Endothelial cell of umbilical vein (primary cell): Measurements from ENCODE around the gene PEX16. TPM values are rescaled to one million over a fixed set of nuclear protein-coding genes. Genes with fewer than 3 reads are reported as not detected.

Source experiments
- BruUV-seq: library from RNA; stranded (reverse); fragments of 400-500 nt; replicated peaks from 2 replicates; lab custom pipeline; 2021; lab: Mats Ljungman, UMichigan
- CTCF ChIA-PET: fragments of 300-600, 350-600 bp; sonication (Branson Sonifier 250); formaldehyde crosslinking; loops from one replicate; lab custom pipeline; 2021; ENCODE audit warnings: antibody characterized with exemption, inconsistent platforms; lab: Charles Lee
- POLR2A ChIA-PET: fragments of 300-600, 350-600 bp; sonication (Branson Sonifier 250); formaldehyde crosslinking; loops from one replicate; lab custom pipeline; 2021; ENCODE audit warnings: antibody characterized with exemption, inconsistent platforms; lab: Charles Lee
- DNase-seq: peaks from one replicate; pipeline ENCODE4 v3.0.0-alpha.2; 2011; ENCODE audit warnings: low read depth, low spot score
- FAIRE-seq: peaks from 2 replicates; lab custom pipeline; 2011; peaks lifted over from hg19 to GRCh38; lab: Jason Lieb, UNC
- H2AFZ ChIP-seq: 2 replicates; pipeline ENCODE4 v1.6.0; 2012; ENCODE audit warnings: low read depth, low read length, control low read depth, inconsistent platforms
- H3K27ac ChIP-seq: 2 replicates; pipeline ENCODE4 v1.5.1; 2011; ENCODE audit warnings: low read depth, mild to moderate bottlenecking, control low read depth, low read length, moderate library complexity; ENCODE audit not compliant: insufficient read depth
- H3K27me3 ChIP-seq, 2 experiments: 2 replicates each; pipeline versions ENCODE4 v1.6.0 to v1.6.1; 2011; ENCODE audit warnings: low read length in 2 of 2, mixed read lengths in 1 of 2; ENCODE audit not compliant: control insufficient read depth in 2 of 2, insufficient read depth in 2 of 2
- H3K36me3 ChIP-seq, 2 experiments: 2 replicates in 1 of 2; 3 replicates in 1 of 2; pipeline ENCODE4 v1.5.1; 2011; ENCODE audit warnings: low read length in 2 of 2, mild to moderate bottlenecking in 1 of 2, moderate library complexity in 1 of 2; ENCODE audit not compliant: control insufficient read depth in 2 of 2, insufficient read depth in 2 of 2; ENCODE audit errors: extremely low read depth in 1 of 2
- H3K4me1 ChIP-seq: 3 replicates; pipeline ENCODE4 v1.5.1; 2011; ENCODE audit warnings: mild to moderate bottlenecking, low read length; ENCODE audit not compliant: control insufficient read depth, insufficient read depth; ENCODE audit errors: extremely low read depth
- H3K4me2 ChIP-seq: 2 replicates; pipeline ENCODE4 v1.6.1; 2011; ENCODE audit warnings: low read length, control low read depth, mixed read lengths; ENCODE audit not compliant: insufficient read depth
- H3K4me3 ChIP-seq, 3 experiments: fragments of 200-600 bp in 1 of 3; sonication (generic), shearing (Covaris generic) in 1 of 3; replicated peaks in 1 of 3; 2 replicates each; pipeline ENCODE4 v1.5.1; 2011 to 2016; ENCODE audit warnings: control low read depth in 3 of 3, low read length in 3 of 3, mild to moderate bottlenecking in 2 of 3, inconsistent platforms in 1 of 3, low read depth in 1 of 3, moderate library complexity in 1 of 3; ENCODE audit not compliant: insufficient read depth in 1 of 3
- H3K79me2 ChIP-seq: 2 replicates; pipeline ENCODE4 v1.6.0; 2012; ENCODE audit warnings: low read length, inconsistent platforms; ENCODE audit not compliant: control insufficient read depth, insufficient read depth
- H3K9ac ChIP-seq: replicated peaks from 2 replicates; pipeline ENCODE3; 2011; ENCODE audit warnings: low read length, control low read depth; ENCODE audit not compliant: insufficient read depth; ENCODE audit errors: extremely low read depth
- H3K9me1 ChIP-seq: replicated peaks from 3 replicates; pipeline ENCODE4 v1.6.0; 2011; ENCODE audit warnings: mild to moderate bottlenecking, low read length; ENCODE audit not compliant: control insufficient read depth, insufficient read depth; ENCODE audit errors: extremely low read depth
- H3K9me3 ChIP-seq: replicated peaks from 2 replicates; pipeline ENCODE4 v1.5.1; 2012; ENCODE audit warnings: low read length, inconsistent platforms; ENCODE audit not compliant: control insufficient read depth, insufficient read depth
- H4K20me1 ChIP-seq: replicated peaks from 2 replicates; pipeline ENCODE3; 2011; ENCODE audit warnings: mild to moderate bottlenecking, low read length; ENCODE audit not compliant: control insufficient read depth, insufficient read depth; ENCODE audit errors: extremely low read depth
- CTCF ChIP-seq, 2 donors: IDR thresholded peaks; 1 replicate in 1 of 2; 2 replicates in 1 of 2; pipeline ENCODE4 v1.5.1; 2011; ENCODE audit warnings: low read length in 2 of 2, mild to moderate bottlenecking in 2 of 2, moderate library complexity in 2 of 2, control low read depth in 1 of 2, inconsistent platforms in 1 of 2, low read depth in 1 of 2; ENCODE audit not compliant: insufficient read depth in 1 of 2; ENCODE audit errors: extremely low read depth in 1 of 2
- EZH2 ChIP-seq: IDR thresholded peaks from 2 replicates; pipeline ENCODE4 v1.6.1; 2012; ENCODE audit warnings: borderline replicate concordance, low read depth, mild to moderate bottlenecking, moderate library complexity, low read length, inconsistent platforms; ENCODE audit not compliant: severe bottlenecking
- FOS ChIP-seq: IDR thresholded peaks from 2 replicates; pipeline ENCODE4 v1.6.1; 2011; ENCODE audit warnings: mild to moderate bottlenecking, low read length, moderate library complexity, borderline replicate concordance; ENCODE audit not compliant: insufficient read depth
- GATA2 ChIP-seq: IDR thresholded peaks from 2 replicates; pipeline ENCODE4 v1.7.0; 2011; ENCODE audit warnings: low read depth, mild to moderate bottlenecking, moderate library complexity, mixed read lengths, low read length; ENCODE audit not compliant: insufficient read length, insufficient read depth
- JUN ChIP-seq: IDR thresholded peaks from 2 replicates; pipeline ENCODE4 v1.6.1; 2011; ENCODE audit warnings: borderline replicate concordance, low read depth; ENCODE audit not compliant: insufficient read length, insufficient read depth
- MAX ChIP-seq: IDR thresholded peaks from 2 replicates; pipeline ENCODE4 v1.6.1; 2011; ENCODE audit not compliant: insufficient read depth, insufficient read length
- MYC ChIP-seq: IDR thresholded peaks from one replicate; pipeline ENCODE4 v1.6.1; 2011; ENCODE audit warnings: mild to moderate bottlenecking, low read depth, low read length
- POLR2A ChIP-seq: IDR thresholded peaks from 2 replicates; pipeline ENCODE4 v1.6.1; 2012; ENCODE audit warnings: low read depth, mild to moderate bottlenecking, control low read depth, low read length
- POLR2AphosphoS5 ChIP-seq: IDR thresholded peaks from 2 replicates; pipeline ENCODE4 v1.6.1; 2012; ENCODE audit warnings: low read depth, mild to moderate bottlenecking, control low read depth, low read length, moderate library complexity; ENCODE audit not compliant: insufficient read depth
- dilution Hi-C: fragments of 300-500 bp; cut with MboI; formaldehyde crosslinking; loops from one replicate; pipeline ENCODE4 v1.15.0; 2019; ENCODE audit warnings: low sequenced_read_pairs; ENCODE audit not compliant: extremely low pct_ligation_motif_present
- intact Hi-C: fragments of 100-400 bp; cut with micrococcal nuclease; formaldehyde crosslinking; loops from one replicate; pipeline ENCODE4 v1.10.0; 2022
- polyA plus RNA-seq, 4 experiments: library from polyadenylated mRNA; depleted of rRNA in 3 of 4; stranded (reverse) in 3 of 4; unstranded in 1 of 4; fragments of >200 nt; gene quantifications; 2 replicates each; pipeline versions ENCODE4 v1.2.1 to v1.2.3, GENCODE V29; 2011 to 2012; ENCODE audit warnings: missing spikeins in 1 of 4
- total RNA-seq: library from RNA; stranded (reverse); gene quantifications from 2 replicates; pipeline ENCODE4 v1.2.3, GENCODE V29; 2021

PEX16 gene
- total and polyA plus RNA-seq, 2 donors (not counting 3 experiments of a cell fraction or from before 2014, with no cell fraction given): 27.4 to 32.2 TPM

DNA sequence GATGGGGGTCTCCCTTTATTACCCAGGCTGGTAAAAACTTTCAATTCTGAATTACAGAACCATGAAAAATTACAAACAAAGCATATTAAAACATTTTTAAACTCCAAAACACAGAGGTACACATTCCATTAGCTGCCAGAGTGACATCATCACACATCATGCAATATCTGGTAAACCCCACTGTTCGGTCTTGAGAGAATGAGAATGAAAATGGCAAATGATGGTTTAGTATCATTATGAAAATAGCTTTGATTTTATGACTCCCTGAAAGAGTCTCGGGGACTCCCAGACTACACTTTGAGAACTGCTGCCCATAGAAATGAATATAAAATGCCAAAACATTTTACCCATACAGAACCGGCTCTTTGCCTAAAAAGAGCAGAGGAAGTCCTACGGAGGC, 23.6 kb upstream of the PEX16 start:
- Histone ChIP-seq H3K4me3 (no peak overlapping the region), H3K27ac (no peak overlapping the region), H3K4me1 (no peaks in the 10 kb centered on the region), H3K27me3 (no peaks in the 10 kb centered on the region), H4K20me1 (no peaks in the 10 kb centered on the region), H3K9me1 (no peaks in the 10 kb centered on the region), H3K36me3 (peaks cover 0 to 19% of the 10 kb centered on the region in 2 experiments), H3K4me2 (no peak overlapping the region), H3K9ac (no peak overlapping the region), H3K9me3 (no peaks in the 10 kb centered on the region), H3K79me2 (no peaks in the 10 kb centered on the region), H2AFZ (no peak overlapping the region)
- POLR2A ChIA-PET: no interaction called here
- CTCF ChIA-PET: interaction anchor here (3.7 kb wide), 1 partner anchor 24 kb away, joined by 14 read pairs; no protein-coding TSS in a partner anchor
- DNase-seq (no peak), FAIRE-seq (no peak)
- no peak for TF ChIP-seq MAX
- TF ChIP-seq POLR2AphosphoS5: no peak
- no peak for TF ChIP-seq FOS
- no peak for TF ChIP-seq GATA2
- TF ChIP-seq POLR2A: no peak
- TF ChIP-seq EZH2: no peak
- no peak for TF ChIP-seq CTCF (IDR thresholded peaks at IDR 0.05; ENCODE audit: extremely low read depth in 1 of 2, insufficient read depth in 1 of 2, low read depth in 1 of 2, low read length in 2 of 2)
- no peak for TF ChIP-seq MYC
- TF ChIP-seq JUN: no peak
- no TSS peak for BruUV-seq
- intact Hi-C loops (no loop called here), dilution Hi-C loops (no loop called here)
